CD4-positive, alpha-beta T cell treated with Interleukin-12 subunit alpha and Interleukin-12 subunit beta, for 1 hour (primary cell): ENCODE data around the gene ADAD1.

Experiments
- DNase-seq: peaks from one replicate; pipeline ENCODE4 v3.0.0-alpha.2; 2020

The ADAD1 gene

GRCh38 chr4:122456231-122457116 lies 77.7 kb downstream of the ADAD1 start, which contains the start of gene IL2:
Gene IL2 (minus strand): TSS chr4:122456725. CDS start chr4:122456440, 285 bp downstream.
- peak; percentile 25 for DNase-seq

GRCh38 chr4:122458625-122459024 lies 79.8 kb downstream of the ADAD1 start:
- DNase-seq = peak; percentile 57

- DNase-seq = no peak
Measured at GRCh38 chr4:122469457-122469856, 90.6 kb downstream of the ADAD1 start.

GRCh38 chr4:122475233-122475632 lies 96.4 kb downstream of the ADAD1 start:
- no peak for DNase-seq

- DNase-seq = no peak
Measured at GRCh38 chr4:122476126-122476525, 97.3 kb downstream of the ADAD1 start.

- DNase-seq = no peak
Measured at GRCh38 chr4:122476745-122477144, 97.9 kb downstream of the ADAD1 start.
